GM10248 (cell line): ENCODE measurements around the gene TMEM169.

ENCODE experiments used
- CTCF ChIA-PET: fragments of 300-600 bp; sonication (Branson Sonifier 250); formaldehyde crosslinking; extraction: SDS; loops from one replicate; lab custom pipeline; 2021; ENCODE audit warnings: antibody characterized with exemption; lab: Yijun Ruan, JAX
- POLR2A ChIA-PET: fragments of 350-650 bp; sonication (Branson Sonifier 250); formaldehyde crosslinking; extraction: SDS; loops from one replicate; lab custom pipeline; 2020; ENCODE audit warnings: antibody characterized with exemption; lab: Yijun Ruan, JAX
- DNase-seq: peaks from one replicate; pipeline ENCODE4 v3.0.0; 2012; ENCODE audit errors: extremely low spot score
- TF ChIP-seq, protein P1 (sequence below): IDR thresholded peaks from 2 replicates; pipeline ENCODE4 v1.5.1; 2012; ENCODE audit warnings: mild to moderate bottlenecking, low read depth; ENCODE audit errors: extremely low read depth, missing control alignments, control extremely low read depth

Gene TMEM169

DNA sequence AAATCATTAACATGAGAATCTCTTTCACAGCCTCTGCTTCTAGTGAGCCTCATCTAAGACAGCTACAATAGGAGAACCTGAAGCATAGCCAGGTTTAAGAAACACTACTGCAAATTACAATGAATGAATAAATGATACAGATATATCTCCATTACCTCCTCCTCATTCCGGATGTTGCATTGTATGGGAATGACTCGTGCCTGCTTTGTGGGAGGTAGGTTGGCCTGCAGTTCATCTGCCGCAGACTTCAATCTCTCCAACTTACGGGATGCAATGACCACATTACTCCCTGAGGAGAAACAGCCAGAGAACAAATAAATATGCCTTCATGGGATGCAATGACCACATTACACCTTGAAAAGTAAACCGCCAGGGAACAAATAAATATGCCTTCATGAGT, 15.5 kb upstream of the TMEM169 start:
- DNase-seq: no peak
- POLR2A ChIA-PET: no interaction called here
- CTCF ChIA-PET: interaction anchor here (1.0 to 1.4 kb wide), 2 partner anchors 10 to 12 kb away, joined by 3 read pairs; no protein-coding TSS in a partner anchor
- TF ChIP-seq, protein P1, sequence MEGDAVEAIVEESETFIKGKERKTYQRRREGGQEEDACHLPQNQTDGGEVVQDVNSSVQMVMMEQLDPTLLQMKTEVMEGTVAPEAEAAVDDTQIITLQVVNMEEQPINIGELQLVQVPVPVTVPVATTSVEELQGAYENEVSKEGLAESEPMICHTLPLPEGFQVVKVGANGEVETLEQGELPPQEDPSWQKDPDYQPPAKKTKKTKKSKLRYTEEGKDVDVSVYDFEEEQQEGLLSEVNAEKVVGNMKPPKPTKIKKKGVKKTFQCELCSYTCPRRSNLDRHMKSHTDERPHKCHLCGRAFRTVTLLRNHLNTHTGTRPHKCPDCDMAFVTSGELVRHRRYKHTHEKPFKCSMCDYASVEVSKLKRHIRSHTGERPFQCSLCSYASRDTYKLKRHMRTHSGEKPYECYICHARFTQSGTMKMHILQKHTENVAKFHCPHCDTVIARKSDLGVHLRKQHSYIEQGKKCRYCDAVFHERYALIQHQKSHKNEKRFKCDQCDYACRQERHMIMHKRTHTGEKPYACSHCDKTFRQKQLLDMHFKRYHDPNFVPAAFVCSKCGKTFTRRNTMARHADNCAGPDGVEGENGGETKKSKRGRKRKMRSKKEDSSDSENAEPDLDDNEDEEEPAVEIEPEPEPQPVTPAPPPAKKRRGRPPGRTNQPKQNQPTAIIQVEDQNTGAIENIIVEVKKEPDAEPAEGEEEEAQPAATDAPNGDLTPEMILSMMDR: no peak

DNA sequence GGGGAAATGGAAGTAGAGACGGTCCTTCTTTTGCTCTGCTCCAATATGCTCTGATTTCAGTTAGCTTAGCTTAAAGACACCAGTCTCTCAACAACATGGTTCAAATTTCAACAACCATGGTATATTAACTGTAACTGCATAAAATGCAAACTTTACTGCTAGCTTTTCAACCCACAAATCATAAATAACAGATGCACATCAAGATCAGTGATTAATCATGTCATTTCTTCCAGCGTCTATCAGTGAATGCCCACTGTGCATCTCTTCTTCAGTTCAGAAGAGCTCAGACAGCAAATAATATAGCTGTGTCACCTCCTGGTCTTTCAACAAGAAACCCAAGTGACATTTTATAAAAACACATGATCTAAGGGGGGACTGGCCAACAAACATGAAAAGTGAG, 12.7 kb upstream of the TMEM169 start:
- TF ChIP-seq, protein P1: no peak
- ChIA-PET POLR2A (no interaction called here), CTCF (interaction anchor here (1.1 to 1.2 kb wide), 3 partner anchors 12 to 43 kb away, joined by 3 to 4 read pairs (median 3); no protein-coding TSS in a partner anchor)
- DNase-seq: no peak

DNA sequence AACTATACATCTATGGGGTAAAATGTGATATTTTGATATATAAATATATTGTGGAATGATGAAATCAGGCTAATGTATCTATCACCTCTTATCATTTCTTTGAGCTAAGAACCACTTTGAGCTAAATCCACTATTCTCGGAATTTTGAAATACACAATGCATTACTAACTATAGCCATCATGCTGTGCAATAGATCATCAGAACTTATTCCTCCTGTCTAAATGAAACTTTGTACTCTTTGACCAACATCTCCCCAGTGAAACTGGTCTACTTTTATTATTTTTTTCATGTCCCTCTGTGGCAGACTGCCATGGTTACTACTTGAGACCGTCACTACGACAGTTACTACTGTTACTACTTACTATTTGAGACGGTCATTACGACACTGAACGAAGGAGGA, 11.5 kb upstream of the TMEM169 start:
- no peak for DNase-seq
- ChIA-PET CTCF (interaction anchor here (0.8 to 1.6 kb wide), 6 partner anchors 11 to 44 kb away, joined by 3 to 7 read pairs (median 4); no protein-coding TSS in a partner anchor), POLR2A (interaction anchor here (0.5 kb wide), 1 partner anchor 86 kb away, joined by 5 read pairs; no protein-coding TSS in a partner anchor)
- TF ChIP-seq, protein P1: no peak

DNA sequence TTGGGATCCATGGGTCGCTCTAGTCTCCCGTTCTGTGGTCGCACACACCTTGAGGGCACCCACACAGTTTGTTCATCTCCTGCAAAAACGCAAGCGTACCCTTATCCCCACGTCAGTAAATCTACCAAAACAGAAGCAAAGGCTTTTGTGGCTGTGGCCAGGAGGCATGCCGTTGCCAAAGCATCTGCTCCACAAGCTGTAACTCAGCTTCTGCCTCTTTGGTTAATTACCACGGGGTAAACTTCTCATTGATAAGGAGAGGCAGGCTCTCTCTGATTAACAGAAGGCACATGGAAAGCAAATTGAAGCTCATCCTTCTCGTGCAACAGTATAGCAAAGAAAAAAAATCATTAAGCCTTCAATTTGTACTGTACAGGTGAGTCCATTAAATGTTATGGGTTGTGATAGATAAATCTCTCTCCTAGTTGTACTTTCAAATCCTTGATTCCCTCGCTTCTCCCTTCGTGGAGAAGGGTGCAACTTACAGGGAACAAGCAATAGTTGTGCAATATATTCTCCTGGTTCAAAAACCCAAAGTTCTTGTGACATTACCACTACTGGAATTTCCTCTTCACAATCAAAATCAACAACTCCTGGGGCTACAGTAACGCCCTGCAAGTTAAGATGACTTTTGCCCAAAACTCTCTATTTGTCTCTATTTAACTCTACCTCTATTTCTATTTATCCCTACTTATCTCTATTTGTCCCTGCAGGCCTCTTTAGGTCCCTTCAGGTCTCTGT, 10.4 kb upstream of the TMEM169 start:
- ChIA-PET POLR2A (no interaction called here), CTCF (interaction anchor here (0.9 to 1.6 kb wide), 5 partner anchors 12 to 43 kb away, joined by 3 to 7 read pairs (median 4); no protein-coding TSS in a partner anchor)
- no peak for DNase-seq
- TF ChIP-seq, protein P1: no peak

DNA sequence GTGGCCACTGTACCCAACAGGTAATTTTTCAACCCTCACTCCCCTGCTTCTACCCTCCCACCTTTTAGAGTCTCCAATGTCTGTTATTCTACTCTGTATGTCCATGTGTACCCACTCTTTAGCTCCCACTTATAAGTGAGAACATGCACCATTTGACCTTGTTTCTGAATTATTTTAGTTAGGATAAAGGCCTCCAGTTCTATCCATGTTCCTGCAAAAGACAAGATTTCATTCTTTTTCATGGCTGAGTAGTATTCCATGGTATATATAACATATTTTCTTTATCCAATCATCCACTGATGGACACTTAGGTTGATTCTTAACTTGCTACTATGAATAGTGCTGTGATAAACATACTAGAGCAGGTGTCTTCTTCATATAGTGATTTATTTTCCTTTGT, 9.2 kb upstream of the TMEM169 start:
- ChIA-PET CTCF (interaction anchor here (1.0 kb wide), 1 partner anchor 14 kb away, joined by 3 read pairs; no protein-coding TSS in a partner anchor), POLR2A (no interaction called here)
- DNase-seq: no peak
- TF ChIP-seq, protein P1: no peak

DNA sequence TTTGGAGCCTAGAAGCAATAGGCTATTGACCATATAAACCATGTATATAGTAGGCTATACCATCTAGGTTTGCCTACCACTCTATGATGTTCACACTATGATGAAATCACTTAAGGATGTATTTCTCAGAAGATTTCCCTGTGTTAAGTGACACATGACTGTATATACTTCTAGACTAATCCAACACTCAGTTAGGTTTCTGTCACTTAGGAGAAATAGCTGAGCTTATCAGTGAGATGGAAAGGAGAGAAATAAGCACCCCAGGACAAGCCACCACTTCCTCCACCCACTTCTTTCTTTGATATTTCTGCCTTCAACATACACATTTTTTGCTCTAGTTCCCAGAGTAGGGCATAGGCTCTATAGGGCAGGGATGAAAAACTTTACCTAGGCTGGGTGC, 7.9 kb upstream of the TMEM169 start:
- DNase-seq: no peak
- ChIA-PET POLR2A (no interaction called here), CTCF (interaction anchor here (0.9 to 1.7 kb wide), 3 partner anchors 16 to 41 kb away, joined by 3 to 4 read pairs (median 4); no protein-coding TSS in a partner anchor)
- TF ChIP-seq, protein P1: no peak
